ENCODE measurements around the gene TNFRSF19.

GRCh38 chr13:23652909-23653726 is 82.9 kb downstream of the TNFRSF19 start:
- TF ChIP-seq CTCF (IDR thresholded peaks at IDR 0.05 in 8 of 11, conservative IDR thresholded peaks at IDR 0.05 in 3 of 11): no peak
- no peak for TF ChIP-seq POLR2A (IDR thresholded peaks at IDR 0.05)

Measured in spleen (tissue), 7 donors.